HG02623 (cell line): ENCODE results near the gene HAPSTR1.

Experiments used
- ATAC-seq: cut with Tn5 transposase; IDR thresholded peaks from one replicate; pipeline ENCODE4 v1.9.1; 2021; ENCODE audit warnings: moderate library complexity; ENCODE audit not compliant: unreplicated experiment

HAPSTR1 gene

DNA sequence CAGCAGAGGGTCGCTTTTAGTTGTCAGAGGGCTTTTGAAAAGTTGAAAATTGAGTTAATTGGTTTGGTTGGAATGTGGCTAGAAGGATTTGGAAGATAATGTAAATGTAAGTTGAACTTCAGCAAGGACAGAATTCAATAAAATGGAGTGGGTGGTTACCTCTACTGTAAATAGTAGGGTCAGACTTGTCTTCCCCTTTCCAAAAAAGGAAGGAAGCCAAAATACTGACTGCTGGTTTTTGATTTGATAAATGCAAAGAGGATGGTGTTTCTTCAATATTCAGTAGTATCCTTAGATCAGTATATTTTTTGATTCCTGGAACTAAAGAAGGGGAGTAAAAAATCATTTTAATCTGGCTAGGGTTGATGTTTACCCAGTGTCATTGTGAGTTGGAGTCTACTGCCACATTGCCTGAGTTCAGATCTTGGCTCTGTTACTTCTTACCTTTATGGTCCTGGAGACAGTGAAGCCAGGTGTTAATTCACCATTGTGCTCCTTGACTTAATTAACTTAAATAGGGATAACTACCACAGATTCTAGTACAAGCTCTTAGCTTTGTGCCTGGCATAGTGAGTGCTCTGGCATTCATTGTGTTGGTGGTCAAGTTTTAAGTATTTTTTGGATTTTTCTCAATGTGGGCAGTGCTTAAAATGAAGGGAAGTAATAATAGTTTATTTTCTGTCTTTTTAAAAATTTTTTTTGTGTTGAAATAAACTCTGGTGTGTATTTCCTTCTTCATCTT lies 4.4 kb downstream of the HAPSTR1 start:
- ATAC-seq = no peak

DNA sequence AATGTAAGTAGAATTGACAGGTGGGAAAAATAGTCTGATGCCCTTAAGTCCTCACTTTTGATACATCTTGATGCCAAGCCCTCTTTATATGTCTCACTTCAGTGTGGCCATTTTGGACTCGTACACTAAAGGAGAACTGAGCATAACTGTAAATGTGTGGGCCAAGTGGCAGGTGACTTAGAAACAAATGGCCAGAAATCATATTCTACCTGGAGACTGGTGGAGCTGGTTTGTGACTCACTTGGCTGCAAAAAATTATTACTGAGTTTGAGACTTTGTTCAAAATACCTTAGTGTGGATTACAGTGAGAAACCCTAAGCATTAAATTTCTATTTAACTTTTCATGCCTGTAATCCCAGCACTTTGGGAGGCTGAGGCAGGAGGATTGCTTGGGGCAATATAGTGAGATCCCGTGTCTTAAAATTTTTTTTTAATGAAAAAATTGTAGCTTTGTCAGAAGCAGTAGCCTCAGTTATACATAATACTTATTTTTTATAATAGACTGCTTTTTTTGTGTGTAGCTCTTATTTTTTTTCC lies 5.0 kb downstream of the HAPSTR1 start:
- no peak for ATAC-seq

DNA sequence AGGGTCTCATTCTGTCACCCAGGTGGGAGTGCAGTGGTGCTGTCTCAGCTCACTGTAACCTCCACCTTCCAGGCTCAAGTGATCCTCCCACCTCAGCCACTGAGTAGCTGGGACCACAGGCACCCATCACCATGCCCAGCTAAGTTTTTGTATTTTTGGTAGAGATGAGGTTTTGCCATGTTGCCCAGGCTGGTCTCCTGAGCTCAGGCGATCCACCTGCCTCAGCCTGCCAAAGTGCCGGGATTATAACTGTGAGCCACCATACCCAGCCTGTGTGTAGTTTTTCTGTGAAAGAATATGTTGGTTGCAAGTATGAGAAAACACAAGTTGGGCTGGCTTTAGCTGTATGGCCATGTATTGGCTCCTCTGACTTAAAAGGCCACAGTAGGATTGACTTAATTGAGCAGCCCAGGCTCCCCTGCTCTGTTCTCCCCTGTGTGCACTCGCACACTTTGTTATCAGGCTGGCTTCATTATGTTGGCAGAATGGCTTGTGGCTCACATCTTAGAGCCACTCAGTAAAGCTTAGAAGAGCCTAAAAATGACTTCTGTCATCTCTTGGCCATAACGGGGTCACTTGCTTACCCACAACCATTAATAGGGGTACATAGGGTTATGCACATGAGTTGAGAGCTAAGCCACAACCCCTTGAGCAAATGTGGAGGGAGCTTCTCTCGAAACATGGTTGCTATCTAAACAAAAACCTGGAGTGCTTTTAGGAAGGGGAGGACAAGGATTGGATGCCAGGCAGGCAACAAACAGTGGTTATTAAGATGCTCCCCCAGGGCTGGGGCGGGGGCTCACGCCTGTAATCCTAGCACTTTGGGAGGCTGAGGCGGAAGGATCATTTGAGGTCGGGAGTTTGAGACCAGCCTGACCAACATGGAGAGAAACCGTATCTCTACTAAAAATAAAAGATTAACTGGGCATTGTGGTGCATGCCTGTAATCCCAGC lies 6.1 kb downstream of the HAPSTR1 start:
- no peak for ATAC-seq

DNA sequence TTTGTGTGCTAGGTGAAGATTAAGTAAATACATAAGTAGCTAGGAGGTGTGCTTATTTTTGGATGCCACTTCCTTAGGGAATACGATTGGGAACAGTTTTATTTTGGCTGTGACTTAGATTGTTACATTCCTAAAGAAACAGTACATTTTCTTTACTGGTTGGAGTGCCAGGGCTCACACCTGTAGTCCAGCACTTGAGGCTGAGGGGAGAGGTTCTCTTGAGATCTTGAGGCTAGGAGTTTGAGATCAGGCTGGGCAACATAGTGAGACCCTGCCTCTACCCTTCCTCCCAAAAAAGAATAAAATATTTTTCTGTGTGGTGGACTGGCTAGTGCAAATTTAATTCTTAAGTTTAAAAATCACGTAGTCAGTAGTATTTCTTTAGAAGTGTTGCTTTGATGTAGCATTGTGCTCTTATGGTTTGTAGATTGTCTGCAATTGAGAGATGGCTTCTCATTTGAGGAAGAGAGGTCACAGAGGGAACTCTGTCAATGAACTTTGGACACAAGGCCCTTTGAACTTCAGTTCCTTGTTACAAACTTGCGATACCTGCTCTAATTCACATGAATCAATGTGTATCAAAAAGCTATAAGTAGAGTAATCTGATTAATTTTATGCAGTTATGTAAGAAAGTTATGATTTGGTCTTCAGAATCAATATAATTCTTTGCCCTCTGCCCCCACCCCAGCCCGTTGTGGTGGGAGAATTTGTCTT lies 7.1 kb downstream of the HAPSTR1 start:
- ATAC-seq = no peak

DNA sequence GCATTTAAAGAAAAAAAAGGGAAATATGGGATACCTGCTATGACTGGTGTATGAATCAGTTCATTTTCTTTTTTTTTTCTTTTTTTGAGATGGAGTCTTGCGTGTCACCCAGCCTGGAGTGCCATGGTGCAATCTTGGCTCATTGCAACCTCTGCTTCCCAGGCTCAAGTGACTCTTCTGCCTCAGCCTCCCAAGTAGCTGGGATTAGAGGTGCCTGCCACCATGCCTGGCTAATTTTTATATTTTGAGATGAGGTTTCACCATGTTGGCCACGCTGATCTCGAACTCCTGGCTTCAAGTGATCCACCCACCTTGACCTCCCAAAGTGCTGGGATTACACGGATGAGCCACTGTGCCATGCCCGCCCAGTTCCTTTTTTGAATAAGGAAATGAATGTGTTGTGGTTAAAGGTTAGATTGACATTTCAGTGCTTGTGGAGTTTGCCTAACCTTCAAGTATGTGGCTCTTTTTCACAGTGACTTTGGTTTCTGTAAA lies 7.7 kb downstream of the HAPSTR1 start:
- ATAC-seq = no peak

DNA sequence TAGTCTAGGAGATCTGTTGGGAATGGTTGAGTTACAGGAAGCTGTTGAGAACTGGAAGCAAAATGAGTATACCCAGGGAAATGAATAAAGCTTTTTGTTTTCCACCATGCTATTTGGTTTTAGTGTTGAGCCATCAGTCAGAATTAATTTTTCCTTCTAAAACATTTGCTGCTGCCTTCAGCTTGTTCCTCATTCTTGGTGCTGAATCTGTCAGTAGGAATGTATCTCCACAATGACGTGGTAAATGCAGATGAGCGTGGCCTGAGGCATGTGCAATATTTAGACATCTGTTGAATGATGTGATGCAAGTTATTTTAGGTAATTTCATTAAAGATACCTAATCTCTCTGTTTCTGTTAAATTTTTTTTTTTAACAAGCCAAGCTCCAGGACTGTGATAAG lies 10.9 kb downstream of the HAPSTR1 start:
- no peak for ATAC-seq

DNA sequence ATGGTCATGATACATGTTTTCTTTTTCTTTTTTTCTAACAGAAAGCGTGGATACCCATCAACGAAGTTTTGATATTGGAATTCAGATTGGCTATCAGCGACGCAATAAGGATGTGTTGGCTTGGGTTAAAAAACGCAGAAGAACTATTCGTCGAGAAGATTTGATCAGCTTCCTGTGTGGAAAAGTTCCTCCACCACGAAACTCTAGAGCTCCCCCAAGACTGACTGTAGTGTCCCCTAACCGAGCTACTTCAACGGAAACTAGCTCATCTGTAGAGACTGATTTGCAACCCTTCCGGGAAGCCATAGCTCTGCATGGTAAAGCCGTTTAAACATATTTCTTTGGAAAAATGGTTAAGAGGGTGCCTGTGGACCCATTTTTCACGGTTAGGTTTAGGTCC lies 11.5 kb downstream of the HAPSTR1 start:
- ATAC-seq = no peak

DNA sequence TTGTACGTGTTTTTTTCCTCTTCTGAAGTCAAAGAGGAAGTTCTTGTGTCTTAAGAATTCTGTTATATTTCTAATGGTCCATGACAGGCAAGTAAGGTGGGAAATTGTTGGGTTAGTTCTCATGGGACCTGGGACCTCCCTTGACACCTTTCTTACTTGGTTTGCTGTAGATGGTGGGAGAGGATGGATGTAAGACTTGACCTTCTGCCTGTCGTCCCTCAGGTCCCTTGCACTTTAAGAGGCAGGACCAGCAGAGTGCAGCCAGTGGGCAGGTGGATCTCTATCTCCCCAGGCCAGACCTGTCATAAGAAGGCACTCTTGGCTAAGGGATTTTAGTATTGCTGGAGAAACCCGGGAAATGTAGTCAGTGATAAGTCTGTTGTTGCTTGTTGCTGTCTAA lies 12.1 kb downstream of the HAPSTR1 start:
- ATAC-seq = no peak

DNA sequence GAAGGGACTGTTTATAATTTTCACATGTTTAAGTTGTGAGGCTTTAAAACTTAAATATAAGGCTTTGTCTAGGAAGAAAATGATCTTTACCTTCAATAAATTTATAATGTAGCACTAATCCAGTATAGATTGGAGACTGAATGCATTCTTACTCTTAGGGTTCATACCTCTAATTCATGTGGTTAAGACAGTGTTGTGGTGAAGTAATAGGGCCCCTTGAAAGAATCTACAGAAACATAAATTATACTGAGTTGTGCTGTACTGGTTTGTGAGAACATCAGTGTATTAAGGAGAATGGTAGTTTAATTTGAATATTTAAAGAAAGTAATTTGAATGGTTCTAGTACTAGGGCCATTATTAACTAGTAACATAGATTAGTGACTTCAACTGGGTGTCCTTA lies 13.7 kb downstream of the HAPSTR1 start:
- ATAC-seq = no peak

DNA sequence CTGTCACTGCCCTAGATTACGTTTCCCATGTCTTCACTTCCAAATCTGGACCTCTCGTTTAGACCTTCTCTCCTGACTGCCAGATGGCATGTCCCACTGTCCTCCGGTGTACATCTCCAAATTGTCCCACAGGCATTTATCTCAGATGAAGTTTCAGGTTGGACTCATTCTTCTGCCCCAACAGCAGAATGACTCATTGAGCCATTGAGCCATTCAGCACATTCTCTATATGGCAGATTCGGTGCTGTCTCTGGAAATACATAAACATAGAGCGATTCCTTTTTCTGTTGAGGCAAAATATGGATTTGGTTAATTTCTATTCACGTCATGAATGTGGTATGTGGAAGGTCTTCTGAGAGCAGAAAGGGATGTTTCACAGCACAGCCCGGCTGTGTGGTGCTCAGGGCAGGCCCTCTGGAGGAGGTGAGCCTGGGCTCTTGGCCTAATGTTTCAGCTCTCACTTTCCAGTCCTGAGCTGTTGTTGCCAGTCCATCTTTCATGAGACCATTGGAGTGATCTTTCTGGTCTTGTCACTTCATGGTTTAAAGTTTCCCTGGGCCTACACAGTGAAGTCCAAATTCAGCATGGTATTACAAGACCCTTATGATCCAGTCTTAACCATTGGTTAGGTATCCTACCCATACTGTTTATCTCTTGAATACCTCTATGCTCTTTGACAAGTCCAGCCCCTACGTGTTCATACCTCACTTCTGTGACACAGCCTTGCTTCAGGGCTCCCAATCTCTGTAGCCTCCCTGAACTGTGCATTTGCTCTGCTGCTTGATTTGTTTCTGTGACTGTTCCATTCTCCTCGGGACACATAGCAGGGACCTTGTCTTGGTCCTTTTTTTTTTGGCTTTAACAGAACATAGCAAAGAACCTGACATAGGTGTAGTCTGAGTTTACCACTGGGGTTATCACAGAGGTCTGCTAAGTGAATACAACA lies 15.9 kb downstream of the HAPSTR1 start:
- ATAC-seq = no peak

DNA sequence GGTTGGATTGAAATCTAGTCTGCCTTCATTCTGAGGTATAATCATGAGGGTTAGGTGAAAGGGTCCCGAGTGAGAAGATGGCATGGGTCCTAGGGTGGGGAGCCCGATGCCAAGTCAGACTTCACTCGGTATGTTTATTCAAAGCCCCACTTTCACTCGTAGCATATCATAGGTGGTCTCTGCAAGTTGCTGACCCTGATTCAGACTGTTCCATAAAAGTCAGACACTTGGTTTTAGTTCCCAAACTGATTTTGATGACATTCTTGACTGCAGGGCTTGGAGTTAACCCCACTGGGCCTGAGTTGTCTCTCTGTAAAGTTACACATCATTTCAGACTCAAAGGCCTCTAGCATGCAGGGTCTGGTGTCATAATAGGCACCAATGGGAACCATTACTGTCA lies 17.8 kb downstream of the HAPSTR1 start:
- ATAC-seq = no peak

DNA sequence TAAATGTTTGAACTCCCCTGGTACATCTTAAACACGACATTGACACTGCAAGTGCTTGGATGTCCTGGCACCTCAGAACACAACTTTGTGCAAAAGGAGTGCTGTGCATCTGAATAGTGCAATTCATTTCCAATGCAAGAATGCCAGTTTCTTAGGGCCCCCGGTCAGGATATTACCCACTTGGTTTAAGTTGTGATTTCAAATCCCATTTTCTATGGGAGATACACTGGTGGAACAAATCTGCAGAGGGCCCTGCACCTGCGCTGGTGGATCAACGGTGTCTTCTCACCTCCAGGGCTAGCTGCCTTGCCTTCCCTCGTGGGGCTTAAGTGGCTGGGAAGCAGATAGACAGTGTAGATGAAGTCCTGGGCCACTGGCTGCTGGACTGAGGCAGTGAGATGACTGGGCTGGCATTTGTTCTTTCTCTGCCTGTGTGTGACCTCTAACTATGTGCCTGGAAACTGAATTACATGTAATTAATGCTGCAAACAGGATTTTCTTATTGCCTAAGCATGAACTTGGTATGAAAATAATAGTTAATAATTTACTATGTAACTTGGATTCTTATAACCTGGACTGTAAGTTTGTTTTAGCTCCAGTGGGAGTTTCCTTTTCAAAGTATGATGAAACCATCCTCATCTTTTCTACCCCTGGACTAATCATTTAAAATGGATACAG lies 20.9 kb downstream of the HAPSTR1 start:
- no peak for ATAC-seq

DNA sequence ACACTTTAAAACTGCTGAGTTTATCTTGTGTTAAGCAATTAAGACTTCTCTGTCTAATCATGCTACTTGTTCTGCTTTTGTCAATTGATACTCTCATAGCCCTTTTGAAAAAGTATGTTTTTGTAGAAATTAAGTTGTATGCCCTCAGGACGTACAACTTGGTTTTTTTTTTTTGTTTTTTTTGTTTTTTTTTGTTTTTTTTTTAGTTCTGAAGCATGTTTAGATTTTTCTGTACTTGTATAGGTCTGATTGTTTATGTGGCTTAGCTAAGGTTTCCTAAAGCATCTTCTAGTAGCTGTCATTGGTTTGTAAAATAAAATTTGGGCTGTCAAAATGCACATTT lies 21.4 kb downstream of the HAPSTR1 start:
- ATAC-seq = no peak

DNA sequence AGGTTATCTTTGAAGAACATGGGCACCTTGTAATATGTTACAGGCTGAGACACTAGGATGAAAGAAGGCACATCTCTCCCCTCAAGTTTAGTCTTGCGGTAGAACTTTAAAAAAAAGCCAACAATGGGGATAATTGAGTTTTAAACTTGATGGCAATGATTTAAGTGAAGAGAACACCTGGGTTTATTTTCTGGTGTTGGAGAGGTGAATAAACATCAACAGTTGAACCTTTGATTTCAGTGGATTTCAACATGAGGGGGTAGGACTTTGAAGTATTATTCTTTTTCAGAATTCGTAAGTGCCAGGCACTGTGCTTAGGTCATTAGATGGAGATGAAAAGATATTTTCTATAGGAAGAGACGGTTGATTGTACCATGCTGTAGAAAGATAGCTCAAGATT lies 22.3 kb downstream of the HAPSTR1 start:
- ATAC-seq = no peak

DNA sequence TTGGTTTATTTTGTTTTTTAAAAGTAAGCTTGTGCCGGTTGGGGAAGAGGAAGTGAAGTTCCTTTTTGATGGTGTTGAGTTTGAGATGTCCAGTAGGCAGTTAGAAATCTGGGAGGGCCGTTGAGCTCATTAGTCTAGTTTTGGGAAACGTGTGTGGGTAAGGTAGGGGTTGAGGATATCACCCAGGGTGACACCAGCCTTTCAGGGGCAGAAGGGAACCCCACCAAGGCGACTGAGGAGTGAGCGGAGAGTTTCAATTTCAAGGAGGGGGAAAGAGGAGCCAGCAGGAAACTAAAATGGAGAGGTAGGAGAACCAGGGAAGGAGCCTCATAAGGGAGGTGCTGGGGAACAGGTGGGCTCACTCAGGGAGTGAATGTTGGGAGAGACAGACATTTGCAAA lies 22.7 kb downstream of the HAPSTR1 start:
- ATAC-seq = no peak

DNA sequence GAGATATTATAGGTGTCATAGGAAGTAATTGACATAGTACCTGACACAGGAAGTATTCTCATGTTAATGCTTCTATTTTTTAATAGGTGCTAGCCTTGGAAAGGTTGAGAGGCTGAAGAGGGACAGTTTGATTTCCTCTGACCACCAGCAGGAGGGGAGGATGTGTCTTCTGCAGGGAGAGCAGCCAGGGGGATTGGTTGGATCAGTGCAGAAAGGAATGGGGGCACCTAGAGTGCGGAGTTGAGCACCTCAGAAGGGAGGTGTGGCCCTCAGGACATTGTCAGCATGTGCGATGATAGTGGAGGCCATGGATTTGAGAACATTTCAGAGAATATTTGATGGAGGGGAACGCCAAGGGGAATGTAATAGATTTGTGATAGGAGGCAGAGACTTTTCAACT lies 23.4 kb downstream of the HAPSTR1 start:
- ATAC-seq = no peak

DNA sequence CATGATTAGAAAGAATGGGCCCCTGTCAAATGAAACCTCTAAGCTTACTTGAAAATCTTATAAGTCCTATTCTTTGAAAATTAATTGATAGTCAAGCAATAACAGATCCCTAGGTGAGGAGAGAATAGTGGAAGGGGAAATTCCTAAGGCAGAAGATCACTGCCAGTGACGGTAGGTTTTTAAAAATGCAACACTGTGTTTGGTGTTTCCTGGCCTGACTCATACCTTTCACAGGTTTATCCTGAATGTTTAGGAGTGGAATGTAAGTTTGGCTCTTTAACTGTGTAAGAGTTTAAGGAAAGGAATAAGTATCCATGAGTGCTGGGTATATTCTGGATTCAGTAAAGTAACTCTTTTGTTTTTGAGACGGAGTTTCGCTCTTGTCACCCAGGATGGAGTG lies 23.8 kb downstream of the HAPSTR1 start:
- ATAC-seq = no peak

DNA sequence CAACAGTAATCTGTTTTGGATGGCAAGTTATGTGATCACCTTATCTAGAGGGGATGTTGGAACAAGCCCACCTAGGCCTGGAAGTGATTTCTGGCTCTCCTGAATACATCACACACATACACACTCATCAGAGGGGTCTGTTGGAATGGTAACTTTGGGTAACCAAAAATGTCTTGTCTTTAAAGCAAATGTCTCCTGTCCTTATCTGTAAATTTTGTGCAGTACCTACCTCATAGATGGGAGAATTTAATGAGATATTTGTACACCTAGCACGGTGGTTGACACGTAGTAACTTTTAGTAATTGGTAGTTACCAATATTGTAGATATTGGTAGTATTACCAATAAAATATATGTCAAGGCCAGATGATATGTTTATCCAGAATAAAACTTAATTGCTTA lies 24.7 kb downstream of the HAPSTR1 start:
- no peak for ATAC-seq

DNA sequence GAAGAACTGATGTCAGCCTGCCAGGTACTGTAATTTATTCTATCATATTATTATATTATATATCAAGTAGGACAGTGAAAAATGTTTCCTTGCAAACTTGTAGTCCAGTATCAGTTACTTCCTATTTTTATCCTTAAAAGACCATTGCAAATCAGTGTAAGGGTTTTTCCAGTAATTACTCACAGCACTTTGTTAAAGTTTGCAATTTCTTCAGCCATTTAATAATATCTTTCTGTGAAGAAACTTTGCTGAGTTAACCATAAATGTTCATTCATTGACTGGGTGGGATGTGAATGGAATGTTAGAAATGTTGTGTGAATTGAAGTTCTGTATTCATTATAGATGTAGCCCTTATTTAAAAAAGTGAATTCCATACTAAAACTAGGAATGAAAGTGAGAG lies 26.7 kb downstream of the HAPSTR1 start:
- no peak for ATAC-seq

DNA sequence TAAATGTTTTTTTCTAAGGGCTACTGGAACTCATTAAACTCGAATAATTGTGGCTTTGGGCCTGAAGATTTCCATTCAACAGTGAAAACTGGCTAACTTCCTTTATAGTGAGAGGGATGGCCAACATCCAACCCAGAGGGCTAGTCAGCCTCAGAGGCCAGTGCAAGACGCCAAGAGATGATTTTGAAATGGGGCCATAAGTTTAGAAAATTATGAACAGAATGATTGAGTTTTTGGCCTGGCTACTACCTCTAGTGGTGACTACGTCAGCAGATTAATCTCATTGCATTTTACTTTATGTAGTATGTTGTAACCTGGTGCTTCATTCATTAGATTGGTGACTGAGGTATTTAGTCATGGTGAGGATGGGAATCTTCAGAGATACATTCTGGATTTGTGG lies 28.4 kb downstream of the HAPSTR1 start:
- no peak for ATAC-seq
